Stimulated activated CD8-positive, alpha-beta memory T cell treated with anti-CD3 and anti-CD28 coated beads, Interleukin-12 subunit alpha, Interleukin-12 subunit beta, amount 100 ng/mL, for 24 hours (primary cell): ENCODE results near the gene MGAT2.
A peak's percentile ranks its signal among the peaks of the same experiment; 100 is the strongest.
"Not testable (repeated sequence)": the region's sequence is repeated elsewhere in the genome, so short reads cannot be mapped to it uniquely, and the experiment has no call there.

Experiments
- DNase-seq: peaks from one replicate; pipeline ENCODE4 v3.0.0-alpha.2; 2020; ENCODE audit errors: extremely low read depth

Gene MGAT2

DNA sequence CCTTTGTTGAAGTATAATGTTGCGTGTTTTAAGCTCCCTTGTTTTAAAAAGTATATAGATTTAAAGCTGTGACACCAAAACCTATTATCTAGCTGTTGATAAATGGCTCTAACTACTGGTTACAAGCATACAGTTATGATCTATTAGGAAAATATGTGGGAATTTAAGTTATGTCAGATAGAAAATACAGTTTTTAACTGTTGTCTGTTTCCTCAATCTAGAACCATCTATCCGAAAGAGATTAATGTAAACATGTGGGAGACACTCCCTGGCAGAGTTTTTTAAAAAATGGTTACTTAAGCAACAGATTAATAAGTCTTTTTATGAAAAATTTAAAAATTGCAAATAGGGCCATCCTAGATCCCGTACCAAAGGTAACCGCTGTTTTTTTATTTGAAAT, 8.3 kb upstream of the MGAT2 start:
- DNase-seq, result no peak

- no peak for DNase-seq
Observed at GRCh38 chr14:49612671-49613070, 7.9 kb upstream of the MGAT2 start.

DNA sequence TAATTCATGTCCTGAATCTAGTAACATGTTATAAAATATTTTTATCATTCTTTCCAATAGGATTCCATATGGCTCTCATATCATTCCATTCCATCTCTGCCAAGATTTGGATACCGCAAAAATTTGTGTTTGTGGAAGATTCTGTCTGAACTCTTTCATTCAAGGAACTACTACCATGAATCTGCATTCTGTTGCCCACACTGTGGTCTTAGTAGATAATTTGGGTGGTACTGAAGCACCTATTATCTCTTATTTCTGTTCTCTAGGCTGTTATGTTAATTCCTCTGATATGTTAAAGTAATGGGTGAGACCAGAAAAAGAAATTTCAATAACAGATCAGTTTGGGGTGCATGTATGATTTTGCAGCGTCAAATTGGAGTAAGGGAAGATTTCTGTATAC, 6.4 kb upstream of the MGAT2 start:
- DNase-seq, result no peak

DNA sequence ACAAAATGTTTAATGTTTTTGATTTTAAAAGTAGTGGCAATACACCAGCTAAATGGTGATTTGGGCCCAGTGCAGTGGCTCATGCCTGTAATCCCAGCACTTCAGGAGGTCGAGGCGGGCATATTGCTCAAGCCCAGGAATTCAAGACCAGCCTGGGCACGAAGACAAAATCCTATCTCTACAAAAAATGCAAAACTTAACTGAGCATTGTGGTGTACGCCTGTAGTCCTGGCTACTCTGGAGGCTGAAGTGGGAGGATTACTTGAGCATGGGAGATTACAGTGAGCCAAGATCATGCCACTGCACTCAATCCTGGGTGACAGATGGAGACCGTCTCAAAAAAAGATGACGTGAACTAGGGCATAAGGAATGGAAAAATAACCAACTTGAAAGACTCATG, 4.8 kb upstream of the MGAT2 start:
- DNase-seq, result no peak

GRCh38 chr14:49617852-49618519, 2.6 kb upstream of the MGAT2 start:
- no peak for DNase-seq

GRCh38 chr14:49619273-49619672, 1.3 kb upstream of the MGAT2 start:
- not testable (repeated sequence) for DNase-seq

- no peak for DNase-seq
Observed at GRCh38 chr14:49619730-49620129, 869 bp upstream of the MGAT2 start.

- no peak for DNase-seq
Observed at GRCh38 chr14:49621114-49621881, 699 bp downstream of the MGAT2 start.

GRCh38 chr14:49622022-49622607, 1.5 kb downstream of the MGAT2 start:
- no peak for DNase-seq

DNA sequence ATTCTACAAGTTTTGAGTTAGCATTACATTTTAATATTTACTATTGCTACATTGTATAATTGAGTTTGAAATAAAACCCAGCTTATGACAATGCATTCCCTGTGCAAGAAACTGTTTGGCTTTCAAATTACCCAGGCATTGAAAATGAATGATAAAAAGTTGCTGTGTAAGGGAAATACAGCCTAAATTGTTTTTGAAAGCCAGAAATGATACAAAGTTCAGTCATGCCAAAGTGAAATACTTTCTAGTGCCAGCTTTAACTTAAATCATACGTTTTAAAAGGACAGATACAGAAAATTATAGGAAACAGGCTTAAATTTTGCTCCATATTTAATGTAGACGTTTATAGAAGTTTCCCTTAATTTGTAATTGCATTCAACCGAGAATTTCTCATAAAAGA, 2.8 kb downstream of the MGAT2 start:
- no peak for DNase-seq

DNA sequence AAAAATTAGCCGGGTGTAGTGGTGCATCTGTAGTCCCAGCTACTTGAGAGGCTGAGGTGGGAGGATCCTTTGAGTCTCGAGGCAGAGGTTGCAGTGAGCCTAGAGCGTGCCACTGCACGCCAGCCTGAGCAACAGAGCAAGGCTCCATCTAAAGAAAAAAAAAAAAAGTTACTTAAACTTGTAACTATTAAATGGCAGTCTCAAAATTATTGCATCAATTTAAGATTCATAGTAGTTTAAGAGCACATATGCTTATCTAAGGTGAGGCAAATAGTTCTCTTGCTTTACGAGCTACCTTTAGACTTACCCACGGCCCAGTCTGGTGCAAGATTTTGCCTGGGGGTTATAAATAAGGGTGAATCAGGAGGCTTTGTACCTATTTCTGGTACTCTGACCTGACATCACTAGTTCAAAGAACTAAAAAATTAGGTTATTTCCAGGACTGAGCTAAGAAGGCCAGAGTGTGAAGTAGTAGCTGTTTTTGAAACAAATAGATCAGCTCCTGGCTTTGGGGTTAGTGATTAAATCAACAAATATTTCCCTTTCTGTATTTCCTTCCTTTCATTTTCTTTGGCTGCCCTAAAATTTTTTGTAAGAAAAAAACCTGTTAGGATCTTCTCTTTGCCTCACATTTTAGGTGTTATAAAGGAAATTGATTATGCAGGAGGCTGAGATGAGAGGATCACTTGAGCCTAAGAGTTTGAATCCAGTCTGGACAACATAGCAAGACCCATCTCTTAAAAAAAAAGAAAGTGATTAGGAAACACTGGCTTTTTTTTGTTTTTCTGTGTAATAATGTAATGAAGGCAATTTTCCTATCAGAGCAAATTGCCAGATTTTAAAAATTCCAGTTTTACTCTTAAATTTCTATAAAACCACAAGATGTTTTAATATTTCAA, 3.6 kb downstream of the MGAT2 start:
- DNase-seq, result no peak

- peak; percentile 87 for DNase-seq
Observed at GRCh38 chr14:49633640-49634546, 13.3 kb downstream of the MGAT2 start.

DNA sequence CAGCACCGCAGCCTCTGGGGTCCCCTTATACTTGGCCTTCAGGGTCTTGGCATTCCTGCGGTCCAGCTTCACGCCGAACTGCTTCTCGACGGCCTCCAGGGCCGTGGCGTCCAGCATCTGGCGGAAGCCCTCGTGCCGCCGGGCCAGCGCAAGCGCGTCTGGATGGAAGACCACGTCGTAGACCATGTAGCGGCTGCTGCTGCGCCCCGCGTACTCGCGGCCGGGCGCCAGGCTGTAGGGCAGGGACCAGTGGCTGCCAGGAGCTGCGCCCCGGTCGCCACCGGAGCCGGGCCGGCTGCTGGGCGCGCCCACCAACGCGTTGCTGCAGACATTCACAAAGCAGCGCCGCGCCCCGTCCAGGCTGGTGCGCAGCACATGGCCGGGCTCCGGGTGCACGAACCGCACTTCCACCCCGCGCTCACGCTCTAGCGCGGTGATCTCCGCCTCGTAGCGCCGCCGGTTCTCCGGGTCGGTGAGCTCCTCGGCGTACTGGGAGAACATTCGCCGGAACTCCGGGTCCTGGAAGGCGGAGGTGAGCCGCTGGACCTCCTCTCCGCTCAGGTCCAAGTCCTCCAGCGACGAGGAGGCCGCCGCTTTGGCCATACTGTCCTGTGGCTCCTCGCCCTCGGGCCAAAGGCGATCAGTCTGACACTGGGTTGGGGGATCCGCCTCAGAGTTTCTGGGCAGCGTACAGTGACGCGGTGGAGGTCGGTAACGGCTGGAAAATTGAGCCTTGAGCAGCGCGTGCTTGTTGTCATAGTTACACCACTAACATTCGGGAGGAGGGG, 14.1 kb downstream of the MGAT2 start, which contains the start of gene DNAAF2:
TSS of gene DNAAF2 (minus strand) at position 698 of the 788 bp plus-strand sequence. CDS start at position 603, 95 bp downstream.
- no peak for DNase-seq

GRCh38 chr14:49636866-49637265, 16.3 kb downstream of the MGAT2 start:
- DNase-seq, result no peak

DNA sequence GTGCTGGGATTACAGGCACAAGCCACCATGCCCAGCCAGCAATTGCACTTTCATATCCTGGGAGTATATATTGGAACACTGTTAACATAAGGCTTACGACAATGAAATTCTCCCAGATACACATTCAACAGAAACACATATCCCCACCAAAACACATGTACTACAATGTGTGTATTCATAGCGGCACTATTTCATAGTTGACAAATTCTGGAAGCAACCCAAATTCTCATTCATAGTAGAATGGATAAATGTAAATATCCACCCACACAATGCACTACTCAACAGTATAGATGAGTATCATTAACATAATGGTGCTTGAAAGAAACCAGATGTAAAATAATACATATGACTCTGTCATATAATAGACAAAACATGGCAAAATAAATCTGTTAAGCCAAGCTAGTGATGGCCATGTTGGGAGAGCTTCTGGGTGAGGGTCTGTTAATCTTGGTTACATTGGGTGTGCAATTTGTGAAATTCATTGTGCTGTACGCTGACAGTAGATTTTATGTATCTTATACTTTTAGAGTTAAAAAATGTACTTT, 17.0 kb downstream of the MGAT2 start:
- no peak for DNase-seq

DNA sequence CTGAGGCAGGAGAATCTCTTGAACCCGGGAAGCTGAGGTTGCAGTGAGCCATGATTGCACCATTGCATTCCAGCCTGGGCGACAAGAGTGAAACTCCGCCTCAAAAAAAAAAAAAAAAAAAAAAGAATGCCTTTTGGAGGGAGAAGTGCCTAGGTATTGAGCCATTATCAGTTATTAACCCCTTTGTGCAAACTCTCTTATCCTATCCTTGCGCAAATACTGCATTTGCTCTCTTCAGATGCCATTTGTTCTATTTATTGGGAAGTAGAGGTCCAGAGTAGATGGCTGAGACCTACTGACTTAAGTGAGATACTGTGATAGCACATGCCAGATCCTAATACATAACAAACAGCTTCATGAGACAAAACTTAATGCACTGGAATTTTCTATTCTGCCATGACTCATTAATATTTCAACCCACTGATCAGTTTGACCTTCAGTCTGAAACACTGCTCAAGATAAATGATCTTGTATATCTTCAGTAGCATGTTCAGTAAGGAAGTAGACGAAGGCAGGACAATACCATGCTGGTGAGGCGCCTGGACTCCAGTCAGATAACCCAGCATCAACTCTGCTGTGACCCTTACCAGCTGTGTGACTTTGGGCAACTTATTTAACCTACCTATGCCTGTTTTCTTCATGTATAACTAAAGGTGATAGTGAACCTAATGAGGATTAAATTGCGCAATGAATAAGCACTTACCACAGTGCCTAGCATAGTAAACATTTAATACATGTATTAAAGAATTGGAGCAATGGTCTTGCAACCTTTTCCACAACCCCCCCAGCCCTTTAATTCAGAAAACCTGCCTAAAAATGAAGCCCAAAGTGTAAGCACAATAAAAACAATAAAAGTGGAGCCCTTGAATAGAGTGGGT, 20.2 kb downstream of the MGAT2 start:
- DNase-seq, result no peak

- no peak for DNase-seq
Observed at GRCh38 chr14:49641697-49642129, 21.1 kb downstream of the MGAT2 start.

- no peak for DNase-seq
Observed at GRCh38 chr14:49642163-49642562, 21.6 kb downstream of the MGAT2 start.

DNA sequence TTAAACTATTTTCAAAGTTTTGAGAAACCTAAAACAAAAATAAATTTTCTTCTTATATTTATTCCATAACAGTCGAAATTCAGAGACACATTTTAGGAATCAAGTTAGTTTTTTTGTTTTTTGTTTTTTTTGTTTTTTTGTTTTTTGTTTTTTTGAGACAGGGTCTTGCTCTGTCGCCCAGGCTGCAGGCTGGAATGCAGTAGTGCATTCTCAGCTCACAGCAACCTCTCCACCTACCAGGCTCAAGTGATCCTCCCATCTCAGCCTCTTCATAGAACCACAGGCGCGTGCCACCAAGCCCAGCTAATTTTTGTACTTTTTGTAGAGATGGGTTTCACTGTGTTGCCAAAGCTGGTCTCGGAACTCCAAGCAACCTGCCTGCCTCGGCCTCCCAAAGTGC, 32.9 kb downstream of the MGAT2 start:
- DNase-seq, result no peak
